Inflammatory macrophage treated with lipopolysaccharide for 4 hours (primary cell): ENCODE results near the gene TRIML1.

Experiments
- DNase-seq: peaks from one replicate; pipeline ENCODE4 v3.0.0-alpha.2; 2020

TRIML1 gene

GRCh38 chr4:188139141-188139540 lies at the start of gene TRIML1:
TSS of gene TRIML1 (plus strand) at chr4:188139441. CDS start at chr4:188139559, 118 bp downstream.
- no peak for DNase-seq

- DNase-seq: no peak
Observed at GRCh38 chr4:188092824-188093223, 46.4 kb upstream of the TRIML1 start.

- no peak for DNase-seq
Observed at GRCh38 chr4:188106454-188106853, 32.8 kb upstream of the TRIML1 start.

GRCh38 chr4:188107931-188108843 lies 31.1 kb upstream of the TRIML1 start:
- DNase-seq: no peak

- no peak for DNase-seq
Observed at GRCh38 chr4:188109157-188109755, 30.0 kb upstream of the TRIML1 start, which contains the start of gene TRIML2. TSS of gene TRIML2 (minus strand) at chr4:188109603. CDS start at chr4:188105368, 4,235 bp downstream.

GRCh38 chr4:188110036-188110435 lies 29.2 kb upstream of the TRIML1 start:
- no peak for DNase-seq

- no peak for DNase-seq
Observed at GRCh38 chr4:188110741-188111471, 28.3 kb upstream of the TRIML1 start.

- DNase-seq: no peak
Observed at GRCh38 chr4:188111955-188112354, 27.3 kb upstream of the TRIML1 start.

- DNase-seq: no peak
Observed at GRCh38 chr4:188113156-188113555, 26.1 kb upstream of the TRIML1 start.

GRCh38 chr4:188117631-188118324 lies 21.5 kb upstream of the TRIML1 start:
- DNase-seq: no peak

- DNase-seq: no peak
Observed at GRCh38 chr4:188121530-188121929, 17.7 kb upstream of the TRIML1 start.

GRCh38 chr4:188127214-188127874 lies 11.9 kb upstream of the TRIML1 start:
- peak; percentile 3 for DNase-seq

GRCh38 chr4:188130355-188130754 lies 8.9 kb upstream of the TRIML1 start:
- no peak for DNase-seq

- DNase-seq: no peak
Observed at GRCh38 chr4:188132232-188132631, 7.0 kb upstream of the TRIML1 start.

- DNase-seq: no peak
Observed at GRCh38 chr4:188138227-188138626, 1.0 kb upstream of the TRIML1 start.

- DNase-seq: no peak
Observed at GRCh38 chr4:188139671-188140070, 430 bp downstream of the TRIML1 start.

- DNase-seq: no peak
Observed at GRCh38 chr4:188143731-188144130, 4.5 kb downstream of the TRIML1 start.

GRCh38 chr4:188145601-188146000 lies 6.4 kb downstream of the TRIML1 start:
- no peak for DNase-seq

- DNase-seq: no peak
Observed at GRCh38 chr4:188146618-188147017, 7.4 kb downstream of the TRIML1 start.

- no peak for DNase-seq
Observed at GRCh38 chr4:188147176-188147575, 7.9 kb downstream of the TRIML1 start.

GRCh38 chr4:188147776-188148175 lies 8.5 kb downstream of the TRIML1 start:
- DNase-seq: no peak
